ENCODE measurements around the gene N4BP3.

The N4BP3 gene

GRCh38 chr5:178150977-178151734, 37.8 kb downstream of the N4BP3 start:
- no peak for DNase-seq

DNA sequence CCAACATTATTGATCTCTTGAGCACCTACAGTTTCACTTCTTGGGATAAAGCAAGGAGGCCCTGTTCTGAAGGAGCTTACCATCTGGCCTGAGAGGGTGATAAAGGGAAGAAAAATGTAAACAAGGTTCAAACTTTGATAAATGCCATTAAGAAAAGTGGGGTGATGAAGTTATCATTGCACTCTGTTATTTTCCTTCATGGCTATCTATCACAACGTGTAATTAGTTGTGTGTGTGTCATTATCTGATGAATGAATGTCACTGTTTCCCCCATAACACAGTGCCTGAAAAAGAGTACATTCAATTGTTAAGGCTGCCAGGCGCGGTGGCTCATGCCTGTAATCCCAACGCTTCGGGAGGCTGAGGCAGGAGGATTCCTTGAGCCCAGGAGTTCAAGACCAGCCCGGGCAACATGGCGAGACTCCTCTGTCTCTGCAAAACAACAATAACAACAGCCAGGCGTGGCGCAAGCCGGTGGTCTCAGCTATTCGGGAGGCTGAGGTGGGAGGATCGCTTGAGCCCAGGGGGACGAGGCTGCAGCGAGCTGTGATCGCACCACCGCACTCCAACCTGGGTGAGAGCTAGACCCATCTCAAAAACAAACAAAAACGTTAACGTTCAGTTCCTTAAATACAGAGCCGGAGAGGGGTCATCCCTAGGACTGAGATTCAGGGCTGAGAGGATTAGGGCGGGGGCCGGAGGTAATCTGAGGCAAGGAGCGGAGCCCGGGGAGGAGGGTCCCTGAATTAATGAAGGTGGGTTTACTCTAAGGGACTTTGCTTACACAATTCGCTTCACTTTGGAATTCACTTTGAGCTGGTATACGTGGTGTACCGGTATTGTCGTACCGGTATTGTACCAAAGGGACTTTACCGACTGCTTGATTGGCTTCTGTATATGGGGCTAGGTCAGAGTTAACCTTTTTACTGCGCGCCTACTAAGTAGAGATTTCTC, 39.4 kb downstream of the N4BP3 start:
- no peak for DNase-seq

GRCh38 chr5:178153530-178154340, 40.4 kb downstream of the N4BP3 start, which contains the start of gene NHP2:
NHP2 (minus strand) TSS chr5:178153885; CDS start chr5:178153817, 68 bp downstream.
- peak; percentile 99 for DNase-seq

DNA sequence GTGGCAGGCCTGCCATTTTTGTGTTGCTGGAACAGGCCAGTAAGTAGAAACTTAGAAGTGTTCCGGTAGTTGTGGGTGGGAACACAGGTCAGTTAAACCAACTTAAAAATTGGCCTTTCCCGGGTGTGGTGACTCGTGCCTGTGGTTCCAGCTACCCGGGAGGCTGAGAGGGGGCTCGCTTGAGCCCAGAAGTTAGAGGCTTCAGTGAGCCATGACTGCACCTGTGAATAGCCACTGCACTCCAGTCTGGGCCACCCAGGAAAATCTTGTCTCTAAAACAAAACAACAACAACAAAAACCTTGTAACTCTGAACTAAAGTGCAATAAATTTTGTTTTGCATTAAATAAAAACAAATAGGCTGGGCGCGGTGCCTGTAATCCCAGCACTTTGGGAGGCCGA, 41.7 kb downstream of the N4BP3 start:
- DNase-seq, result no peak

DNA sequence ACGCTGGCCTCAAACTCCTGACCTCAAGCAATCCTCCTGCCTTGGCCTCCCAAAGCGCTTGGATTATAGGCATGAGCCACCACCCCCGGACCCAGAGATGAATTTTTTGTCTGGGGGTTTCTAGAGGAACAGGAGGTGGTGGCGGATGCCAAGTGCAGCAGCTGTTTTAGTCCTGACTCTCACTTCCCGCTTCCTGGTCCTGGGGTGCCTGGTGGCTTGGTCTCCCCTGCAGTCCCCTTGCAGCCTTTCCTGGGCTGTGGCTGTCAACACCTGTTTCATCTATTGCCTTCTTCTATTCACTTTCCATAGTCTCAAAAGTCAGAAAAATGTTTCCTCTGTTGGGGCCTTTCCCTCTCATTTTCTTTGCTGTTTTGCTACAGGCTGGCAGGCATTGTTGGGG, 46.8 kb downstream of the N4BP3 start:
- DNase-seq, result no peak

DNA sequence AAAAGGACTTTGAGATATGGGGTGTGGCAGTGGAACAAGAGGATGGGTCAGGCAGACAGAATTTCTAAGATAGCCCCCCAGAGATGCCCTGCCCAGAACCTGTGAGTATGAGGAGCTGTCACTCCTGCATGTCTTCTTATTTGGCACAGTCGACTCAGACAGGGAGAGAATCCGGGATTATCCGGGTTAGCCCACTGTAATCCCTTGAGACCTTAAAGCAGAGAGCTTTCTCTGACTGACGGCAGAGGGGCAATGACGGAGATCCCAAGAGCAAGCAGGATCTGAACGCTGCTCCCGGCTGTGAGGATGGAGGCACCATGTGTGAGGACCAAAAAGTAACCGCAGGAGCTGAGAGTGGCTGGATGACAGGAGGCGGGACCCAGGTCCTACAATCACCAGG, 49.1 kb downstream of the N4BP3 start:
- no peak for DNase-seq

- DNase-seq, result peak; percentile 68
Observed at GRCh38 chr5:178163772-178164735, 50.7 kb downstream of the N4BP3 start.

- no peak for DNase-seq
Observed at GRCh38 chr5:178165581-178165980, 52.2 kb downstream of the N4BP3 start.

- DNase-seq, result no peak
Observed at GRCh38 chr5:178170455-178170854, 57.1 kb downstream of the N4BP3 start.

DNA sequence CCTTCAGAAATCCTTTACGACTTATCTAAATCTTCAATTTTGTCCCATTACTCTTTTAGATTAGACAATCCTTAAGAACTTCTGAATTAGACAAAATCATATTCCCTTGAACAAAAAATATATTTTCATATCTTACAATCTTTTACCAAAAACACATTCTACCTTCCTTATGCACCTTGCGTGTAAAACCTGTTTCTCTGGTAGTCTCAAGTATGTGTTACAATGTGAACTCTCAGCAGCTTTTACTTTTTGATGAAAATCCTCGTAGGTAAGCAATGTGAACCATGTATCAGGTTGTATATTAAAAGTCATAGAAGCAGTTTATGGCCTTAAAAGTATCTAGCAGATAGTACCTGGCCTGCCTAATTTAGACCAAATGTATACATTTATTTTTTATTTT, 61.1 kb downstream of the N4BP3 start:
- DNase-seq, result no peak

All from fibroblast of skin of scalp (primary cell).